Adrenal gland (tissue), 5 donors: ENCODE data around the gene VPS37D.

Experiments
- CTCF ChIP-seq, 6 experiments: fragments of 450-650 bp in 4 of 6; fragments of 200-600 bp in 2 of 6; sonication (generic) in 1 of 6; IDR thresholded peaks; 1 replicate in 5 of 6; 2 replicates in 1 of 6; pipeline versions ENCODE4 v1.5.1 to v1.8.0; 2016 to 2021; ENCODE audit warnings: antibody characterized with exemption in 6 of 6, mild to moderate bottlenecking in 2 of 6, moderate library complexity in 1 of 6
- POLR2A ChIP-seq, 2 donors: fragments of 450-650 bp; IDR thresholded peaks; one replicate each; pipeline ENCODE4 v1.6.1; 2017; ENCODE audit warnings: antibody characterized with exemption in 2 of 2, mild to moderate bottlenecking in 2 of 2, moderate library complexity in 1 of 2
- donor health status: DM: no; HTN: no; CAD: no.

- no peak for TF ChIP-seq CTCF (IDR thresholded peaks at IDR 0.05)
- no peak for TF ChIP-seq POLR2A (IDR thresholded peaks at IDR 0.05)
Measured at GRCh38 chr7:73702226-73702625, 34.6 kb downstream of the VPS37D start.
